ENCODE measurements around the gene CYTIP. TPM values are rescaled to one million over a fixed set of nuclear protein-coding genes. Genes with fewer than 3 reads are reported as not detected.

CYTIP gene
- polyA plus RNA-seq, 3 donors: 61.9 to 188 (median 83.5) TPM

GRCh38 chr2:157468931-157469708, 25.2 kb upstream of the CYTIP start:
- peaks cover 37 to 59% of the 10 kb centered on the region in 2 donors for H3K4me1 ChIP-seq (ENCODE audit: control insufficient read depth in 1 of 2, insufficient read depth in 2 of 2, low read length in 2 of 2)
- peak overlapping the region; percentile 91 for H3K9ac ChIP-seq (ENCODE audit: insufficient read depth, low read length, poor library complexity, severe bottlenecking)
- Mint-ChIP-seq H3K27ac (peak overlapping the region; percentile 98 to 100 (median 99)), H3K4me3 (peak overlapping the region; percentile 37 to 87), H3K9me3 (peaks cover 0 to 2% (median 0%) of the 10 kb centered on the region in 7 donors), H3K4me1 (peaks cover 51% of the 10 kb centered on the region), H3K27me3 (ENCODE audit: low read depth in 3 of 3) (no peaks in the 10 kb centered on the region), H3K36me3 (peaks cover 0 to 8% of the 10 kb centered on the region in 2 donors)
- peak overlapping the region; percentile 83 to 100 for H3K27ac ChIP-seq (ENCODE audit: low read depth in 1 of 2, low read length in 2 of 2)
- peak overlapping the region; percentile 38 to 62 (median 43) for H3K4me3 ChIP-seq (replicated peaks in 1 of 3; ENCODE audit: low read depth in 2 of 3, low read length in 3 of 3)
- no peak overlapping the region for H2AFZ ChIP-seq (ENCODE audit: insufficient read depth, low read depth, low read length, poor library complexity, severe bottlenecking)
- intact Hi-C loops (cut with micrococcal nuclease): loop anchor here (5.0 to 10.0 kb wide), 3 partner anchors 37 to 54 kb away; no protein-coding TSS in a partner anchor
- no peaks in the 10 kb centered on the region for H3K36me3 ChIP-seq (replicated peaks in 1 of 2; ENCODE audit: control insufficient read depth in 1 of 2, insufficient read depth in 2 of 2, low read length in 2 of 2)
- no peaks in the 10 kb centered on the region for H3K27me3 ChIP-seq (ENCODE audit: control insufficient read depth in 2 of 2, insufficient read depth in 2 of 2, low read length in 2 of 2)
- no peaks in the 10 kb centered on the region for H3K79me2 ChIP-seq (ENCODE audit: insufficient read depth, low read length)
- H4K20me1 ChIP-seq (ENCODE audit: insufficient read depth, low read length): no peaks in the 10 kb centered on the region
- DNase-seq: peak; percentile 92 to 97 (median 93)
- TF ChIP-seq CTCF (IDR thresholded peaks at IDR 0.05): no peak
- H3K4me2 ChIP-seq (replicated peaks; ENCODE audit: extremely low read depth, low read length, poor library complexity, severe bottlenecking): peak overlapping the region; percentile 67
- no peaks in the 10 kb centered on the region for H3K9me3 ChIP-seq (replicated peaks in 1 of 2; ENCODE audit: control insufficient read depth in 1 of 2, insufficient read depth in 1 of 2, low read length in 2 of 2)
- WGBS (ENCODE audit: insufficient coverage): 0% methylated on average over 2 of the region's 8 CpGs

GRCh38 chr2:157466764-157467163, 22.9 kb upstream of the CYTIP start:
- peaks cover 58% of the 10 kb centered on the region for H3K4me1 Mint-ChIP-seq
- H3K36me3 Mint-ChIP-seq: peaks cover 0 to 8% of the 10 kb centered on the region in 2 donors
- peaks cover 50 to 78% of the 10 kb centered on the region in 2 donors for H3K4me1 ChIP-seq (ENCODE audit: control insufficient read depth in 1 of 2, insufficient read depth in 2 of 2, low read length in 2 of 2)
- no peak overlapping the region for H3K4me3 Mint-ChIP-seq
- no peak overlapping the region for H2AFZ ChIP-seq (ENCODE audit: insufficient read depth, low read depth, low read length, poor library complexity, severe bottlenecking)
- no peaks in the 10 kb centered on the region for H3K9me3 ChIP-seq (replicated peaks in 1 of 2; ENCODE audit: control insufficient read depth in 1 of 2, insufficient read depth in 1 of 2, low read length in 2 of 2)
- H3K27me3 Mint-ChIP-seq (ENCODE audit: low read depth in 3 of 3): no peaks in the 10 kb centered on the region
- H3K27ac ChIP-seq (ENCODE audit: low read depth in 1 of 2, low read length in 2 of 2): no peak overlapping the region
- no peak overlapping the region for H3K4me2 ChIP-seq (replicated peaks; ENCODE audit: extremely low read depth, low read length, poor library complexity, severe bottlenecking)
- H3K27me3 ChIP-seq (ENCODE audit: control insufficient read depth in 2 of 2, insufficient read depth in 2 of 2, low read length in 2 of 2): no peaks in the 10 kb centered on the region
- no peaks in the 10 kb centered on the region for H3K79me2 ChIP-seq (ENCODE audit: insufficient read depth, low read length)
- no peaks in the 10 kb centered on the region for H3K36me3 ChIP-seq (replicated peaks in 1 of 2; ENCODE audit: control insufficient read depth in 1 of 2, insufficient read depth in 2 of 2, low read length in 2 of 2)
- no peaks in the 10 kb centered on the region for H4K20me1 ChIP-seq (ENCODE audit: insufficient read depth, low read length)
- H3K4me3 ChIP-seq (replicated peaks in 1 of 3; ENCODE audit: low read depth in 2 of 3, low read length in 3 of 3): no peak overlapping the region
- intact Hi-C loops (cut with micrococcal nuclease): loop anchor here (5.0 to 10.0 kb wide), 3 partner anchors 34 to 52 kb away; no protein-coding TSS in a partner anchor
- TF ChIP-seq CTCF (IDR thresholded peaks at IDR 0.05): no peak
- peaks cover 0 to 2% (median 0%) of the 10 kb centered on the region in 7 donors for H3K9me3 Mint-ChIP-seq
- 92% methylated on average over 2 of the region's 5 CpGs for WGBS (ENCODE audit: insufficient coverage)
- H3K9ac ChIP-seq (ENCODE audit: insufficient read depth, low read length, poor library complexity, severe bottlenecking): no peak overlapping the region
- H3K27ac Mint-ChIP-seq: peak overlapping the region in 3 of 7 donors; percentile 31 to 100 (median 100)
- DNase-seq: peak in 2 of 3 donors; percentile 33 to 63
